Activated CD4-positive, CD25-positive, alpha-beta regulatory T cell (primary cell): ENCODE measurements around the gene WDR93.
"Not testable (repeated sequence)": the region's sequence is repeated elsewhere in the genome, so short reads cannot be mapped to it uniquely, and the experiment has no call there.

ENCODE experiments used
- DNase-seq, 4 experiments: peaks; one replicate each; lab custom pipeline; 2025; lab: John Stamatoyannopoulos, UW

The WDR93 gene

GRCh38 chr15:89685995-89686394 is 4.6 kb upstream of the WDR93 start:
- no peak for DNase-seq

GRCh38 chr15:89686522-89686921 is 4.1 kb upstream of the WDR93 start:
- no peak for DNase-seq

GRCh38 chr15:89689930-89690275 is 708 bp upstream of the WDR93 start:
- not testable (repeated sequence) for DNase-seq

GRCh38 chr15:89693091-89693490 is 2.5 kb downstream of the WDR93 start:
- no peak for DNase-seq

GRCh38 chr15:89693696-89694095 is 3.1 kb downstream of the WDR93 start:
- no peak for DNase-seq

GRCh38 chr15:89695198-89695597 is 4.6 kb downstream of the WDR93 start:
- no peak for DNase-seq

GRCh38 chr15:89704411-89704810 is 13.8 kb downstream of the WDR93 start:
- no peak for DNase-seq

- no peak for DNase-seq
Measured at GRCh38 chr15:89707577-89707976, 17.0 kb downstream of the WDR93 start.

- DNase-seq = no peak
Measured at GRCh38 chr15:89714775-89715174, 24.2 kb downstream of the WDR93 start.

- no peak for DNase-seq
Measured at GRCh38 chr15:89723031-89723430, 32.4 kb downstream of the WDR93 start.

GRCh38 chr15:89724621-89725020 is 34.0 kb downstream of the WDR93 start:
- DNase-seq = no peak

- DNase-seq = no peak
Measured at GRCh38 chr15:89725064-89725463, 34.5 kb downstream of the WDR93 start.

GRCh38 chr15:89728254-89728653 is 37.6 kb downstream of the WDR93 start:
- DNase-seq = no peak

- no peak for DNase-seq
Measured at GRCh38 chr15:89731275-89731674, 40.7 kb downstream of the WDR93 start.

GRCh38 chr15:89732451-89733172 is 42.0 kb downstream of the WDR93 start:
- DNase-seq = no peak

- no peak for DNase-seq
Measured at GRCh38 chr15:89735773-89736172, 45.2 kb downstream of the WDR93 start.

- DNase-seq = peak in 3 of 4 experiments; percentile 9 to 23 (median 18)
Measured at GRCh38 chr15:89740137-89740536, 49.5 kb downstream of the WDR93 start.

GRCh38 chr15:89743011-89743410 is 52.4 kb downstream of the WDR93 start:
- no peak for DNase-seq

- DNase-seq = no peak
Measured at GRCh38 chr15:89743594-89743993, 53.0 kb downstream of the WDR93 start.

GRCh38 chr15:89745131-89745530 is 54.5 kb downstream of the WDR93 start:
- DNase-seq = no peak

GRCh38 chr15:89745768-89746167 is 55.2 kb downstream of the WDR93 start:
- DNase-seq = no peak

GRCh38 chr15:89746386-89746780 is 55.8 kb downstream of the WDR93 start:
- DNase-seq = no peak

GRCh38 chr15:89747708-89748682 is 57.4 kb downstream of the WDR93 start:
- no peak for DNase-seq
